ENCODE measurements around the gene FMN1.

GRCh38 chr15:32872621-32873283 lies 321.8 kb downstream of the FMN1 start:
- TF ChIP-seq CHD1 (IDR thresholded peaks at IDR 0.05; ENCODE audit: low read depth, low read length), result no peak
- TF ChIP-seq MAX (IDR thresholded peaks at IDR 0.05; ENCODE audit: low read depth, low read length), result no peak
- no peak for TF ChIP-seq ZBED1 (IDR thresholded peaks at IDR 0.05; ENCODE audit: borderline replicate concordance)
- no peak for TF ChIP-seq CTCF (IDR thresholded peaks at IDR 0.05 in 2 of 3, conservative IDR thresholded peaks at IDR 0.05 in 1 of 3; ENCODE audit: control insufficient read depth in 2 of 3, extremely low read depth in 1 of 3, insufficient read depth in 1 of 3, low read depth in 3 of 3, low read length in 3 of 3)
- no peak for TF ChIP-seq POLR2A (IDR thresholded peaks at IDR 0.05; ENCODE audit: low read depth, low read length)
- TF ChIP-seq SIX5 (IDR thresholded peaks at IDR 0.05; ENCODE audit: low read depth, low read length, severe bottlenecking), result no peak
- TF ChIP-seq E2F4 (IDR thresholded peaks at IDR 0.05; ENCODE audit: low read depth, low read length), result no peak

Measured in GM12878 (cell line).